CD4-positive, alpha-beta T cell treated with Interferon gamma for 1 hour (primary cell): ENCODE measurements around the gene FUT1.
A peak's percentile ranks its signal among the peaks of the same experiment; 100 is the strongest.
"Not testable (repeated sequence)": the region's sequence is repeated elsewhere in the genome, so short reads cannot be mapped to it uniquely, and the experiment has no call there.

ENCODE experiments used
- DNase-seq: peaks from one replicate; pipeline ENCODE4 v3.0.0-alpha.2; 2020

FUT1 gene

GRCh38 chr19:48768171-48768753, 15.8 kb upstream of the FUT1 start:
- not testable (repeated sequence) for DNase-seq

- DNase-seq, result not testable (repeated sequence)
These were observed 13.4 kb upstream of the FUT1 start for GRCh38 chr19:48765816-48766215.

- DNase-seq, result no peak
These were observed 8.2 kb upstream of the FUT1 start for GRCh38 chr19:48760504-48761205.

- no peak for DNase-seq
These were observed 5.3 kb upstream of the FUT1 start for GRCh38 chr19:48757741-48758144.

GRCh38 chr19:48757089-48757675, 4.7 kb upstream of the FUT1 start:
- DNase-seq, result no peak

GRCh38 chr19:48756686-48757085, 4.2 kb upstream of the FUT1 start:
- no peak for DNase-seq

- no peak for DNase-seq
These were observed 3.8 kb upstream of the FUT1 start for GRCh38 chr19:48756212-48756611.

GRCh38 chr19:48755787-48756186, 3.3 kb upstream of the FUT1 start:
- DNase-seq, result no peak

- DNase-seq, result no peak
These were observed 2.7 kb upstream of the FUT1 start, which contains the start of gene FGF21 for GRCh38 chr19:48755084-48755641. Gene FGF21 (plus strand): TSS chr19:48755524. CDS start chr19:48756237, 713 bp downstream.

GRCh38 chr19:48751845-48752495, 471 bp downstream of the FUT1 start:
- DNase-seq, result no peak

- no peak for DNase-seq
These were observed 1.5 kb downstream of the FUT1 start for GRCh38 chr19:48750771-48751504.

GRCh38 chr19:48750351-48750750, 2.1 kb downstream of the FUT1 start:
- DNase-seq, result no peak

- DNase-seq, result no peak
These were observed 2.8 kb downstream of the FUT1 start for GRCh38 chr19:48749571-48750198.

GRCh38 chr19:48746738-48747575, 5.5 kb downstream of the FUT1 start, which contains the start of gene IZUMO1:
Gene IZUMO1 (minus strand): TSS chr19:48746909. CDS start chr19:48745859, 1,050 bp downstream.
- peak; percentile 63 for DNase-seq

- no peak for DNase-seq
These were observed 6.3 kb downstream of the FUT1 start for GRCh38 chr19:48746110-48746509.

- peak; percentile 49 for DNase-seq
These were observed 7.0 kb downstream of the FUT1 start for GRCh38 chr19:48745208-48745995.

- no peak for DNase-seq
These were observed 10.3 kb downstream of the FUT1 start for GRCh38 chr19:48742096-48742495.

GRCh38 chr19:48741129-48741999, 11.1 kb downstream of the FUT1 start:
- DNase-seq, result peak; percentile 16
